AG04450 (cell line): ENCODE measurements around the gene ME2. TPM values are rescaled to one million over a fixed set of nuclear protein-coding genes. Genes with fewer than 3 reads are reported as not detected.
"Not testable (repeated sequence)": the region's sequence is repeated elsewhere in the genome, so short reads cannot be mapped to it uniquely, and the experiment has no call there.

Experiments
- CTCF ChIA-PET: fragments of 300-600, 350-600 bp; formaldehyde crosslinking; extraction: SDS; loops from one replicate; lab custom pipeline; 2022; ENCODE audit warnings: antibody characterized with exemption, inconsistent platforms; lab: Charles Lee
- POLR2A ChIA-PET: fragments of 350-600 bp; formaldehyde crosslinking; extraction: SDS; loops from one replicate; lab custom pipeline; 2021; ENCODE audit warnings: antibody characterized with exemption, inconsistent platforms; lab: Yijun Ruan, JAX
- DNase-seq: peaks from one replicate; pipeline ENCODE4 v3.0.0-alpha.2; 2011; ENCODE audit warnings: low read depth, low spot score
- H3K27ac ChIP-seq: one replicate; pipeline ENCODE4 v1.5.1; 2012; ENCODE audit warnings: low read depth, low read length, control low read depth
- H3K27me3 ChIP-seq: one replicate; pipeline ENCODE4 v1.6.0; 2012; ENCODE audit warnings: low read length; ENCODE audit not compliant: control insufficient read depth, insufficient read depth
- H3K4me3 ChIP-seq: 2 replicates; pipeline ENCODE4 v1.5.1; 2011; ENCODE audit warnings: mild to moderate bottlenecking, low read depth, low read length, control low read depth
- H3K9me3 ChIP-seq: 2 replicates; pipeline ENCODE4 v1.5.1; 2012; ENCODE audit warnings: low read length; ENCODE audit not compliant: control insufficient read depth, insufficient read depth
- CTCF ChIP-seq: IDR thresholded peaks from 2 replicates; pipeline ENCODE4 v1.5.1; 2011; ENCODE audit warnings: low read depth, low read length, control low read depth, inconsistent platforms
- polyA minus RNA-seq: library from RNA; depleted of rRNA, polyadenylated mRNA; stranded (reverse); fragments of >200 nt; gene quantifications from 2 replicates; pipeline ENCODE4 v1.2.3, GENCODE V29; 2011; rRNA and poly(A)+ RNA removed
- polyA plus RNA-seq: library from polyadenylated mRNA; depleted of rRNA; stranded (reverse); fragments of >200 nt; gene quantifications from 2 replicates; pipeline ENCODE4 v1.2.3, GENCODE V29; 2011; rRNA removed

Gene ME2
- polyA plus RNA-seq (38.6 and 51.3 TPM in 2 replicates), polyA minus RNA-seq (15.2 and 26.0 TPM in 2 replicates)

GRCh38 chr18:50878345-50879301, at the start of gene ME2:
ME2 (plus strand) TSS chr18:50879118; CDS start chr18:50895821, 16,703 bp downstream.
- ChIA-PET POLR2A (interaction anchor here (1.1 to 1.6 kb wide), 7 partner anchors 8 to 319 kb away, joined by 4 to 13 read pairs (median 6); partner anchors contain the start of genes ELAC1, MEX3C and SMAD4), CTCF (interaction anchor here (1.4 kb wide), 1 partner anchor 59 kb away, joined by 8 read pairs; the partner anchor contains the start of gene MRO)
- Histone ChIP-seq H3K9me3 (no peaks in the 10 kb centered on the region; the same call in 1 of the 2 replicates), H3K27me3 (peaks cover 2% of the 10 kb centered on the region), H3K4me3 (peak within 1 kb of the TSS; percentile 93), H3K27ac (peak within 1 kb of the TSS; percentile 86)
- peak; percentile 73 for DNase-seq
- no peak for TF ChIP-seq CTCF

- POLR2A ChIA-PET: no interaction called here
- H3K27me3 ChIP-seq: peaks cover 2% of the 10 kb centered on the region
- CTCF ChIA-PET: no interaction called here
- H3K27ac ChIP-seq: no peak overlapping the region
- no peaks in the 10 kb centered on the region for H3K9me3 ChIP-seq
- TF ChIP-seq CTCF: no peak
- no peak for DNase-seq
- H3K4me3 ChIP-seq: no peak overlapping the region
Observed at GRCh38 chr18:50829644-50830043, 49.3 kb upstream of the ME2 start.

GRCh38 chr18:50830544-50830943, 48.4 kb upstream of the ME2 start:
- TF ChIP-seq CTCF: no peak
- CTCF ChIA-PET: interaction anchor here (0.6 to 1.0 kb wide), 2 partner anchors 11 to 13 kb away, joined by 3 to 7 read pairs; partner anchors contain the start of gene MRO
- Histone ChIP-seq H3K9me3 (no peaks in the 10 kb centered on the region), H3K27me3 (peaks cover 2% of the 10 kb centered on the region), H3K27ac (no peak overlapping the region), H3K4me3 (no peak overlapping the region)
- POLR2A ChIA-PET: interaction anchor here (0.6 kb wide), 1 partner anchor 38 kb away, joined by 7 read pairs; no protein-coding TSS in a partner anchor
- no peak for DNase-seq

GRCh38 chr18:50832754-50833153, 46.2 kb upstream of the ME2 start:
- H3K9me3 ChIP-seq: no peaks in the 10 kb centered on the region
- ChIA-PET CTCF (interaction anchor here (0.9 to 1.5 kb wide), 2 partner anchors 12 to 218 kb away, joined by 3 to 7 read pairs; no protein-coding TSS in a partner anchor), POLR2A (no interaction called here)
- DNase-seq: no peak
- no peaks in the 10 kb centered on the region for H3K27me3 ChIP-seq
- no peak for TF ChIP-seq CTCF
- no peak overlapping the region for H3K4me3 ChIP-seq
- H3K27ac ChIP-seq: no peak overlapping the region

GRCh38 chr18:50833496-50833895, 45.4 kb upstream of the ME2 start:
- H3K4me3 ChIP-seq, H3K27ac ChIP-seq, H3K27me3 ChIP-seq, DNase-seq, H3K9me3 ChIP-seq, POLR2A ChIA-PET: not testable (repeated sequence)
- CTCF ChIA-PET: interaction anchor here (0.6 to 2.2 kb wide), 2 partner anchors 13 to 37 kb away, joined by 3 to 11 read pairs; no protein-coding TSS in a partner anchor
